H1 (cell line): ENCODE data around the gene BCKDHB. TPM values are rescaled to one million over a fixed set of nuclear protein-coding genes. Genes with fewer than 3 reads are reported as not detected.

Experiments
- CTCF ChIA-PET: fragments of 300-600 bp; sonication (Branson Sonifier 250); formaldehyde crosslinking; loops from one replicate; lab custom pipeline; 2021; ENCODE audit not compliant: partially characterized antibody; lab: Charles Lee
- POLR2A ChIA-PET: fragments of 300-600 bp; sonication (Branson Sonifier 250); formaldehyde crosslinking; loops from one replicate; lab custom pipeline; 2021; ENCODE audit warnings: inconsistent platforms; ENCODE audit not compliant: partially characterized antibody; lab: Charles Lee
- DNase-seq, 2 experiments: peaks; one replicate each; pipeline versions ENCODE4 v3.0.0 to v3.0.0-alpha.2; 2010 to 2022; ENCODE audit warnings: low spot score in 2 of 2, low read depth in 1 of 2, mixed read lengths in 1 of 2
- FAIRE-seq: peaks from 2 replicates; lab custom pipeline; 2011; peaks lifted over from hg19 to GRCh38; lab: Jason Lieb, UNC
- H2AFZ ChIP-seq: 2 replicates; pipeline ENCODE4 v1.8.1; 2012; ENCODE audit warnings: low read length, inconsistent platforms
- H2AK5ac ChIP-seq: 2 replicates; pipeline ENCODE4 v1.6.1; 2013; ENCODE audit warnings: low read depth, low read length
- H2BK120ac ChIP-seq: replicated peaks from 2 replicates; pipeline ENCODE3; 2013; ENCODE audit warnings: low read depth, low read length, inconsistent platforms
- H2BK12ac ChIP-seq: 2 replicates; pipeline ENCODE4 v1.6.1; 2013; ENCODE audit warnings: low read depth, low read length
- H2BK15ac ChIP-seq: 2 replicates; pipeline ENCODE4 v1.6.1; 2013; ENCODE audit warnings: low read length
- H2BK20ac ChIP-seq: 2 replicates; pipeline ENCODE4 v1.6.1; 2013; ENCODE audit warnings: low read length
- H2BK5ac ChIP-seq: 2 replicates; pipeline ENCODE4 v1.6.1; 2013; ENCODE audit warnings: low read depth, low read length
- H3K14ac ChIP-seq: 2 replicates; pipeline ENCODE4 v1.6.1; 2013; ENCODE audit warnings: inconsistent platforms; ENCODE audit not compliant: insufficient read length
- H3K18ac ChIP-seq: 2 replicates; pipeline ENCODE4 v1.6.1; 2013; ENCODE audit warnings: low read length; ENCODE audit errors: extremely low read depth
- H3K23ac ChIP-seq: 2 replicates; pipeline ENCODE4 v1.6.1; 2013; ENCODE audit warnings: inconsistent platforms; ENCODE audit not compliant: insufficient read length
- H3K23me2 ChIP-seq: 2 replicates; pipeline ENCODE4 v1.6.1; 2013; ENCODE audit warnings: low read depth, low read length
- H3K27ac ChIP-seq: 2 replicates; pipeline ENCODE4 v1.6.1; 2011; ENCODE audit warnings: low read depth, low read length, inconsistent platforms
- H3K27me3 ChIP-seq, 4 experiments: replicated peaks in 1 of 4; 1 replicate in 1 of 4; 2 replicates in 3 of 4; pipeline versions ENCODE4 v1.6.1 to v1.8.1; 2011 to 2013; ENCODE audit warnings: low read length in 3 of 4, mild to moderate bottlenecking in 3 of 4, inconsistent platforms in 2 of 4, mixed read lengths in 2 of 4, moderate library complexity in 1 of 4; ENCODE audit not compliant: control insufficient read depth in 3 of 4, insufficient read depth in 3 of 4; ENCODE audit errors: extremely low read depth in 1 of 4
- H3K36me3 ChIP-seq, 4 experiments: 2 replicates each; pipeline versions ENCODE4 v1.6.1 to v1.8.1; 2011 to 2013; ENCODE audit warnings: mild to moderate bottlenecking in 4 of 4, low read length in 3 of 4, moderate library complexity in 2 of 4, control low read depth in 1 of 4, inconsistent platforms in 1 of 4; ENCODE audit not compliant: insufficient read depth in 4 of 4, control insufficient read depth in 2 of 4
- H3K4ac ChIP-seq: replicated peaks from 2 replicates; pipeline ENCODE3; 2013; ENCODE audit warnings: low read length, low read depth, mixed read lengths, inconsistent platforms; ENCODE audit not compliant: insufficient read length
- H3K4me1 ChIP-seq, 4 experiments: replicated peaks in 1 of 4; 1 replicate in 1 of 4; 2 replicates in 3 of 4; pipeline versions ENCODE4 v1.6.1 to v1.8.1; 2011 to 2013; ENCODE audit warnings: low read length in 3 of 4, inconsistent platforms in 2 of 4, mixed read lengths in 1 of 4; ENCODE audit not compliant: insufficient read depth in 4 of 4, control insufficient read depth in 3 of 4
- H3K4me2 ChIP-seq, 2 experiments: 2 replicates each; pipeline versions ENCODE4 v1.6.1 to v1.8.1; 2011 to 2013; ENCODE audit warnings: low read depth in 2 of 2, low read length in 2 of 2, control low read depth in 1 of 2, inconsistent platforms in 1 of 2, mild to moderate bottlenecking in 1 of 2; ENCODE audit not compliant: insufficient read depth in 1 of 2
- H3K4me3 ChIP-seq, 4 experiments: fragments of 200-600, 300-600 bp in 1 of 4; sonication (generic), shearing (Covaris generic), sonication (Bioruptor Twin) in 1 of 4; 2 replicates each; pipeline versions ENCODE4 v1.5.1 to v1.8.1; 2011 to 2016; ENCODE audit warnings: low read length in 4 of 4, low read depth in 3 of 4, control low read depth in 2 of 4, inconsistent platforms in 2 of 4, mild to moderate bottlenecking in 2 of 4, mixed read lengths in 1 of 4, moderate library complexity in 1 of 4; ENCODE audit not compliant: insufficient read depth in 2 of 4; ENCODE audit errors: extremely low read depth in 1 of 4
- H3K56ac ChIP-seq: replicated peaks from 2 replicates; pipeline ENCODE3; 2013; ENCODE audit warnings: low read depth, mild to moderate bottlenecking, mixed read lengths, low read length, inconsistent platforms; ENCODE audit not compliant: insufficient read length
- H3K79me1 ChIP-seq: 2 replicates; pipeline ENCODE4 v1.6.1; 2013; ENCODE audit warnings: low read depth, low read length, control low read depth
- H3K79me2 ChIP-seq, 2 experiments: 2 replicates each; pipeline versions ENCODE4 v1.6.1 to v1.8.1; 2012 to 2013; ENCODE audit warnings: low read length in 2 of 2, mild to moderate bottlenecking in 2 of 2, inconsistent platforms in 1 of 2; ENCODE audit not compliant: insufficient read depth in 2 of 2, control insufficient read depth in 1 of 2
- H3K9ac ChIP-seq, 4 experiments: replicated peaks in 1 of 4; 1 replicate in 1 of 4; 2 replicates in 3 of 4; pipeline versions ENCODE4 v1.6.1 to v1.8.1; 2011 to 2013; ENCODE audit warnings: low read depth in 3 of 4, low read length in 3 of 4, control low read depth in 2 of 4, mild to moderate bottlenecking in 2 of 4, moderate library complexity in 2 of 4, inconsistent platforms in 1 of 4; ENCODE audit errors: extremely low read depth in 1 of 4
- H3K9me3 ChIP-seq, 2 experiments: 2 replicates each; pipeline versions ENCODE4 v1.6.1 to v1.8.1; 2012 to 2013; ENCODE audit warnings: mild to moderate bottlenecking in 2 of 2, moderate library complexity in 2 of 2, control low read depth in 1 of 2, inconsistent platforms in 1 of 2, low read depth in 1 of 2, low read length in 1 of 2, mixed read lengths in 1 of 2; ENCODE audit not compliant: insufficient read depth in 2 of 2
- H4K20me1 ChIP-seq, 2 experiments: replicated peaks in 1 of 2; 2 replicates each; pipeline versions ENCODE3 to v1.8.1; 2011 to 2013; ENCODE audit warnings: inconsistent platforms in 2 of 2, low read length in 2 of 2, mild to moderate bottlenecking in 1 of 2; ENCODE audit not compliant: insufficient read depth in 2 of 2, control insufficient read depth in 1 of 2
- H4K5ac ChIP-seq: 2 replicates; pipeline ENCODE4 v1.6.1; 2013; ENCODE audit warnings: low read length, low read depth, mixed read lengths, inconsistent platforms; ENCODE audit not compliant: insufficient read length
- H4K8ac ChIP-seq: 2 replicates; pipeline ENCODE4 v1.8.0; 2013; ENCODE audit warnings: mild to moderate bottlenecking, moderate library complexity, low read length, inconsistent platforms; ENCODE audit not compliant: insufficient read depth; ENCODE audit errors: extremely low read depth
- H4K91ac ChIP-seq: replicated peaks from 2 replicates; pipeline ENCODE3; 2013; ENCODE audit warnings: low read length, mixed read lengths, inconsistent platforms; ENCODE audit not compliant: insufficient read length
- whole genome bisulfite sequencing, 2 experiments: shearing (Covaris generic) in 1 of 2; methylation state at CpG; one replicate each; pipeline versions ENCODE4 v1.1.6 to v1.1.7; 2013 to 2015; ENCODE audit warnings: low lambda C conversion rate in 2 of 2, mixed read lengths in 2 of 2, inconsistent platforms in 1 of 2, low coverage in 1 of 2, missing lambda C conversion rate in 1 of 2; ENCODE audit not compliant: insufficient replicate concordance in 2 of 2, insufficient coverage in 1 of 2, insufficient read length in 1 of 2; ENCODE audit errors: extremely low coverage in 1 of 2, missing lambda C conversion rate in 1 of 2; 5-methylcytosine and 5-hydroxymethylcytosine counted together
- polyA plus RNA-seq, 7 experiments: library from polyadenylated mRNA; depleted of rRNA in 3 of 7; stranded (reverse) in 5 of 7; unstranded in 2 of 7; fragments of >200 nt in 5 of 7; fragments of 200-250 nt in 2 of 7; gene quantifications; 1 replicate in 5 of 7; 2 replicates in 1 of 7; 4 replicates in 1 of 7; pipeline versions ENCODE4 v1.2.1 to v1.2.3, GENCODE V29; 2011 to 2013; ENCODE audit warnings: missing spikeins in 2 of 7, mixed read lengths in 2 of 7
- total RNA-seq: library from RNA; stranded (reverse); fragmentation: NEBNext Ultra II Directional; extraction: Animal tissue kit (Norgen Biotek cat#: 25700); gene quantifications from 2 replicates; pipeline ENCODE4 v1.2.1, GENCODE V29; 2021

Gene BCKDHB
- total and polyA plus RNA-seq, 2 of the 8 experiments (the other 6 are each of a cell fraction or from before 2014, with no cell fraction given) = 22.1 to 30.8 TPM

- Histone ChIP-seq H4K91ac (no peak overlapping the region), H3K9ac (no peak overlapping the region), H3K79me1 (no peaks in the 10 kb centered on the region), H3K18ac (no peak overlapping the region), H3K27ac (no peak overlapping the region), H3K4ac (no peak overlapping the region), H2AK5ac (no peak overlapping the region), H3K56ac (no peak overlapping the region), H4K8ac (no peak overlapping the region), H3K4me2 (no peak overlapping the region), H2BK12ac (no peak overlapping the region), H2BK20ac (no peak overlapping the region), H4K20me1 (peaks cover 0 to 2% of the 10 kb centered on the region in 2 experiments), H2BK120ac (no peak overlapping the region), H3K4me1 (no peaks in the 10 kb centered on the region), H2BK5ac (no peak overlapping the region), H3K79me2 (no peaks in the 10 kb centered on the region), H3K27me3 (no peaks in the 10 kb centered on the region), H3K14ac (no peak overlapping the region), H4K5ac (no peak overlapping the region), H3K36me3 (peaks cover 0 to 10% (median 0%) of the 10 kb centered on the region in 4 experiments; a peak in 1 of 8 replicates), H2BK15ac (no peak overlapping the region), H3K9me3 (no peaks in the 10 kb centered on the region), H3K23me2 (no peaks in the 10 kb centered on the region; the same call in 1 of the 2 replicates), H2AFZ (no peak overlapping the region), H3K23ac (no peak overlapping the region), H3K4me3 (no peak overlapping the region)
- DNase-seq (no peak), FAIRE-seq (no peak)
- ChIA-PET POLR2A (no interaction called here), CTCF (no interaction called here)
- WGBS, 2 experiments = 94% methylated on average over 1 of the region's 1 CpG; no CpG with 5 or more reads in 1 of the 2 experiments
Observed at GRCh38 chr6:80173411-80173810, 66.9 kb downstream of the BCKDHB start.
